Upper lobe of left lung (tissue), 4 donors: Measurements from ENCODE around the gene SERGEF.

ENCODE experiments used
- CTCF ChIP-seq, 6 experiments: fragments of 450-650 bp in 4 of 6; fragments of 200-600 bp in 2 of 6; sonication (generic) in 2 of 6; IDR thresholded peaks; one replicate each; pipeline ENCODE4 v1.5.1; 2016 to 2019; ENCODE audit warnings: antibody characterized with exemption in 6 of 6
- POLR2A ChIP-seq, 4 donors: fragments of 450-650 bp; IDR thresholded peaks; one replicate each; pipeline ENCODE4 v1.5.1; 2016 to 2017; ENCODE audit warnings: antibody characterized with exemption in 4 of 4, mild to moderate bottlenecking in 2 of 4

- TF ChIP-seq CTCF (IDR thresholded peaks at IDR 0.05) (no peak), POLR2A (IDR thresholded peaks at IDR 0.05) (no peak)
Measured at GRCh38 chr11:18061351-18061750, 48.5 kb upstream of the SERGEF start.
